Measurements from ENCODE around the gene SH2B3. TPM values are rescaled to one million over a fixed set of nuclear protein-coding genes. Genes with fewer than 3 reads are reported as not detected.

The SH2B3 gene
- total and polyA plus RNA-seq, 9 of the 15 experiments (the other 6 are each of a cell fraction or from before 2014, with no cell fraction given): 10.8 to 75.3 (median 37.4) TPM

DNA sequence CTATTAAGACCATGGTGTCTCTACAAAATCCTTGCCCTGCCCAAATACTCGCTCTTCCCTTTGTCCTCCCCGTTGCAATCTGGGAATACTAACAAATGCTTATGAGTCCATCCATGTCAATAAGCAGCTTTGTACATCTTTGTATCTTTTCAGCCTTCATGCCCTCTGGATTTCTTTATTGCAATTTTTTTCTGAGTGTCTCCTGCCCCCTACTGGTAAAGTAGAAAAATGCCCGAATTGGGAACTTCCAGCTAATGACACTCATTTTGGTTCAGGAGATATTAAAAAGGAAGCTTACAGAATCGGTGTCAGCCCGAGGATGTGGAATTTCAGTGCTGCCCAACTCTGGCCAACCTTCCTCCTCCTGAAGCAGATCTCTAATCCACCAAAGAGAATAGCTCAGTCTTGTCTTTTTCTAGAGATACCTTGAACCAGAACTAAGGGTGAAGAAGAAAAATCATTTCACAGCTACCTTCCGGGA, 46.0 kb downstream of the SH2B3 start (continued):
- TF ChIP-seq, protein P1, sequence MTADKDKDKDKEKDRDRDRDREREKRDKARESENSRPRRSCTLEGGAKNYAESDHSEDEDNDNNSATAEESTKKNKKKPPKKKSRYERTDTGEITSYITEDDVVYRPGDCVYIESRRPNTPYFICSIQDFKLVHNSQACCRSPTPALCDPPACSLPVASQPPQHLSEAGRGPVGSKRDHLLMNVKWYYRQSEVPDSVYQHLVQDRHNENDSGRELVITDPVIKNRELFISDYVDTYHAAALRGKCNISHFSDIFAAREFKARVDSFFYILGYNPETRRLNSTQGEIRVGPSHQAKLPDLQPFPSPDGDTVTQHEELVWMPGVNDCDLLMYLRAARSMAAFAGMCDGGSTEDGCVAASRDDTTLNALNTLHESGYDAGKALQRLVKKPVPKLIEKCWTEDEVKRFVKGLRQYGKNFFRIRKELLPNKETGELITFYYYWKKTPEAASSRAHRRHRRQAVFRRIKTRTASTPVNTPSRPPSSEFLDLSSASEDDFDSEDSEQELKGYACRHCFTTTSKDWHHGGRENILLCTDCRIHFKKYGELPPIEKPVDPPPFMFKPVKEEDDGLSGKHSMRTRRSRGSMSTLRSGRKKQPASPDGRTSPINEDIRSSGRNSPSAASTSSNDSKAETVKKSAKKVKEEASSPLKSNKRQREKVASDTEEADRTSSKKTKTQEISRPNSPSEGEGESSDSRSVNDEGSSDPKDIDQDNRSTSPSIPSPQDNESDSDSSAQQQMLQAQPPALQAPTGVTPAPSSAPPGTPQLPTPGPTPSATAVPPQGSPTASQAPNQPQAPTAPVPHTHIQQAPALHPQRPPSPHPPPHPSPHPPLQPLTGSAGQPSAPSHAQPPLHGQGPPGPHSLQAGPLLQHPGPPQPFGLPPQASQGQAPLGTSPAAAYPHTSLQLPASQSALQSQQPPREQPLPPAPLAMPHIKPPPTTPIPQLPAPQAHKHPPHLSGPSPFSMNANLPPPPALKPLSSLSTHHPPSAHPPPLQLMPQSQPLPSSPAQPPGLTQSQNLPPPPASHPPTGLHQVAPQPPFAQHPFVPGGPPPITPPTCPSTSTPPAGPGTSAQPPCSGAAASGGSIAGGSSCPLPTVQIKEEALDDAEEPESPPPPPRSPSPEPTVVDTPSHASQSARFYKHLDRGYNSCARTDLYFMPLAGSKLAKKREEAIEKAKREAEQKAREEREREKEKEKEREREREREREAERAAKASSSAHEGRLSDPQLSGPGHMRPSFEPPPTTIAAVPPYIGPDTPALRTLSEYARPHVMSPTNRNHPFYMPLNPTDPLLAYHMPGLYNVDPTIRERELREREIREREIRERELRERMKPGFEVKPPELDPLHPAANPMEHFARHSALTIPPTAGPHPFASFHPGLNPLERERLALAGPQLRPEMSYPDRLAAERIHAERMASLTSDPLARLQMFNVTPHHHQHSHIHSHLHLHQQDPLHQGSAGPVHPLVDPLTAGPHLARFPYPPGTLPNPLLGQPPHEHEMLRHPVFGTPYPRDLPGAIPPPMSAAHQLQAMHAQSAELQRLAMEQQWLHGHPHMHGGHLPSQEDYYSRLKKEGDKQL (CRISPR knock-in tag; IDR thresholded peaks at IDR 0.05; ENCODE audit: borderline replicate concordance): no peak
- TF ChIP-seq ZBTB1 (CRISPR knock-in tag; IDR thresholded peaks at IDR 0.05; ENCODE audit: borderline replicate concordance, low read depth) (no peak), KDM2B (CRISPR knock-in tag; IDR thresholded peaks at IDR 0.05) (no peak), MCM5 (IDR thresholded peaks at IDR 0.05; ENCODE audit: low read depth) (no peak), DMBX1 (CRISPR knock-in tag; IDR thresholded peaks at IDR 0.05; ENCODE audit: borderline replicate concordance) (no peak), STAT5A (IDR thresholded peaks at IDR 0.05; ENCODE audit: borderline replicate concordance, low read length) (no peak), CREM (IDR thresholded peaks at IDR 0.05; ENCODE audit: low read depth) (no peak)
